B cell (primary cell): ENCODE measurements around the gene FGF8. TPM values are rescaled to one million over a fixed set of nuclear protein-coding genes. Genes with fewer than 3 reads are reported as not detected.

Source experiments
- ATAC-seq: fragments of 200-7000 bp; cut with Tn5 transposase; one replicate; pipeline ENCODE4 v1.10.0; 2021; ENCODE audit warnings: low read depth, mild to moderate bottlenecking, moderate number of reproducible peaks, moderate library complexity
- CTCF ChIA-PET: fragments of 350-600 bp; sonication (Branson Sonifier 250); formaldehyde crosslinking; loops from one replicate; lab custom pipeline; 2021; ENCODE audit warnings: antibody characterized with exemption, inconsistent platforms; lab: Charles Lee
- POLR2A ChIA-PET: fragments of 350-600 bp; sonication (Branson Sonifier 250); formaldehyde crosslinking; loops from one replicate; lab custom pipeline; 2021; ENCODE audit warnings: antibody characterized with exemption; lab: Charles Lee
- DNase-seq: peaks from one replicate; pipeline ENCODE4 v3.0.0; 2013
- H2AFZ ChIP-seq: 2 replicates; pipeline ENCODE4 v1.6.1; 2012; ENCODE audit warnings: mild to moderate bottlenecking, low read depth, low read length; ENCODE audit not compliant: insufficient read depth, poor library complexity, severe bottlenecking
- H3K27ac ChIP-seq, 2 donors: 1 replicate in 1 of 2; 2 replicates in 1 of 2; pipeline ENCODE4 v1.5.1; 2012 to 2013; ENCODE audit warnings: low read length in 2 of 2, mild to moderate bottlenecking in 2 of 2, moderate library complexity in 1 of 2
- H3K27me3 ChIP-seq, 4 experiments: fragments of 200-600 bp in 1 of 4; sonication (generic) in 1 of 4; replicated peaks in 1 of 4; 1 replicate in 2 of 4; 2 replicates in 2 of 4; pipeline versions ENCODE4 v1.6.1 to v1.7.0; 2013 to 2016; ENCODE audit warnings: low read length in 3 of 4, mild to moderate bottlenecking in 2 of 4, mixed read lengths in 1 of 4, moderate library complexity in 1 of 4; ENCODE audit not compliant: insufficient read depth in 4 of 4, control insufficient read depth in 3 of 4; ENCODE audit errors: control extremely low read depth in 1 of 4
- H3K36me3 ChIP-seq, 2 experiments: replicated peaks in 1 of 2; 1 replicate in 1 of 2; 2 replicates in 1 of 2; pipeline versions ENCODE4 v1.6.1 to v1.7.1; 2013; ENCODE audit warnings: low read length in 1 of 2; ENCODE audit not compliant: insufficient read depth in 2 of 2, control insufficient read depth in 1 of 2; ENCODE audit errors: control extremely low read depth in 1 of 2, extremely low read depth in 1 of 2
- H3K4me1 ChIP-seq, 2 donors: fragments of 200-600 bp in 1 of 2; sonication (generic) in 1 of 2; 1 replicate in 1 of 2; 2 replicates in 1 of 2; pipeline versions ENCODE4 v1.5.1 to v1.6.1; 2013 to 2017; ENCODE audit warnings: low read length in 2 of 2; ENCODE audit not compliant: control insufficient read depth in 2 of 2, insufficient read depth in 2 of 2
- H3K4me2 ChIP-seq: replicated peaks from 2 replicates; pipeline ENCODE3; 2012; ENCODE audit warnings: mild to moderate bottlenecking, low read depth, low read length; ENCODE audit not compliant: poor library complexity, severe bottlenecking
- H3K4me3 ChIP-seq, 5 experiments: fragments of 200-600 bp in 1 of 5; sonication (generic) in 1 of 5; 1 replicate in 3 of 5; 2 replicates in 2 of 5; pipeline versions ENCODE4 v1.5.1 to v1.7.0; 2011 to 2016; ENCODE audit warnings: low read length in 4 of 5, mild to moderate bottlenecking in 4 of 5, low read depth in 2 of 5, control low read depth in 1 of 5, moderate library complexity in 1 of 5; ENCODE audit not compliant: insufficient read depth in 1 of 5; ENCODE audit errors: control extremely low read depth in 1 of 5, extremely low read depth in 1 of 5
- H3K79me2 ChIP-seq: fragments of 200-600 bp; sonication (generic); one replicate; pipeline ENCODE4 v1.6.0; 2016; ENCODE audit warnings: low read length; ENCODE audit not compliant: control insufficient read depth, insufficient read depth
- H3K9ac ChIP-seq: fragments of 200-600 bp; sonication (generic); 2 replicates; pipeline ENCODE4 v1.6.1; 2017; ENCODE audit warnings: mild to moderate bottlenecking, low read length, moderate library complexity
- H3K9me3 ChIP-seq, 3 donors: one replicate each; pipeline versions ENCODE4 v1.6.1 to v1.7.1; 2013; ENCODE audit warnings: low read length in 2 of 3; ENCODE audit not compliant: control insufficient read depth in 2 of 3, insufficient read depth in 1 of 3; ENCODE audit errors: control extremely low read depth in 1 of 3
- H4K20me1 ChIP-seq: 2 replicates; pipeline ENCODE4 v1.6.0; 2012; ENCODE audit warnings: mild to moderate bottlenecking, low read length; ENCODE audit not compliant: insufficient read depth, control insufficient read depth, poor library complexity, severe bottlenecking
- H3K27ac Mint-ChIP-seq: one replicate; pipeline ENCODE4 v1.8.0; 2021; ENCODE audit warnings: mixed read lengths
- H3K27me3 Mint-ChIP-seq: one replicate; pipeline ENCODE4 v1.8.0; 2021; ENCODE audit warnings: mixed read lengths
- H3K4me1 Mint-ChIP-seq: one replicate; pipeline ENCODE4 v1.8.0; 2021; ENCODE audit warnings: mixed read lengths
- H3K4me3 Mint-ChIP-seq: one replicate; pipeline ENCODE4 v1.8.0; 2021; ENCODE audit warnings: mixed read lengths
- H3K9me3 Mint-ChIP-seq: one replicate; pipeline ENCODE4 v1.8.0; 2022; ENCODE audit warnings: mixed read lengths; ENCODE audit not compliant: insufficient read depth
- EZH2 ChIP-seq: IDR thresholded peaks from 2 replicates; pipeline ENCODE4 v1.6.1; 2012; ENCODE audit warnings: borderline replicate concordance, low read depth, mild to moderate bottlenecking, moderate library complexity, low read length; ENCODE audit not compliant: insufficient read depth, poor library complexity, severe bottlenecking
- WGBS: methylation state at CpG from one replicate; pipeline ENCODE4 v1.1.5; 2013; ENCODE audit warnings: missing lambda C conversion rate; ENCODE audit not compliant: insufficient coverage; 5-methylcytosine and 5-hydroxymethylcytosine counted together
- intact Hi-C: fragments of 100-400 bp; cut with micrococcal nuclease; formaldehyde crosslinking; loops from one replicate; pipeline ENCODE4 v1.10.0; 2022
- polyA plus RNA-seq: library from polyadenylated mRNA; depleted of rRNA; stranded (reverse); fragments of >200 nt; gene quantifications from 2 replicates; pipeline ENCODE4 v1.2.3, GENCODE V29; 2012
- total RNA-seq, 2 donors: library from RNA; stranded (reverse); fragments of 120-200 nt in 1 of 2; gene quantifications; 1 replicate in 1 of 2; 2 replicates in 1 of 2; pipeline versions ENCODE4 v1.2.3 to v1.2.4, GENCODE V29; 2013 to 2022
- TF ChIP-seq, protein P1 (sequence below): fragments of 200-600 bp; IDR thresholded peaks from one replicate; pipeline ENCODE4 v1.8.0; 2022; ENCODE audit warnings: antibody characterized with exemption, mild to moderate bottlenecking

Gene FGF8
- total and polyA plus RNA-seq, 2 donors (not counting 1 experiment from before 2014, with no cell fraction given): not detected

DNA sequence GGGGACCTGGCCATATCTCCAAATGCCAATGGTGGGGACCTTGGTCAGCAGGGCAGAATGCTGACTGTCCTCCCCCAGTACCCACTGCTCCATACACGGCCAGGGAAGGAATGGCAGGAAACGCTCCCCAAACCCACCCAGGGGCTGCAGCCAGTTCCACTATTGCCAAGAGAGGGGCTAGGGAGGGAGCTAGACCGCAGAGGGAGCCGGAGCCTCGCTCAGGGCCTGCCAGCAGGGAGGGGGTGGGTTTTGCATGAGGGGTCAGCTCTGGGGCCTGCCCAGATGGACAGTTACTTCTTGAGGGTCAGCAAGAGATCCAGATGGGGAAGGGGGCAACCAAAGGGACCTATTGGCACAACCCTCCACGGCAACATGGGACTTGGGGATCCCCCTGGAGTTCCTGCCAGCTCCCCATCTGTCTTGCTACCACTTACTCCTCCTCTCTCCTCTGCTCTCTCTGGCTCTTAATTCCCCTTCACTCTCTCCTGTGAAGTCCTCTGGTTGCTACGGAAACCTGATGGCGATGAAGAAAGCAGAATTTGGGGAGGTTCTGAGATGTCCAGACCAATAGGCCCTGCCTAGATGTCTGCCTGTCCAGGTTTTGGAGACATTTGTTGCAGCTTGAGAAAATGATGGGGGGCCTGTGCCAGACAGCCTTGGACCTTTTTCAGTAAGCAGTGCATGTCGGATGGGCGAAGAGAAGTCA is 12.6 kb downstream of the FGF8 start:
- no peaks in the 10 kb centered on the region for H3K4me1 Mint-ChIP-seq
- no peaks in the 10 kb centered on the region for H4K20me1 ChIP-seq
- H3K27me3 Mint-ChIP-seq: peaks cover 40% of the 10 kb centered on the region
- no peak overlapping the region for H3K4me2 ChIP-seq
- no peak overlapping the region for H3K27ac ChIP-seq
- H2AFZ ChIP-seq: no peak overlapping the region
- H3K9me3 Mint-ChIP-seq: no peaks in the 10 kb centered on the region
- H3K4me3 Mint-ChIP-seq: no peak overlapping the region
- ChIA-PET POLR2A (no interaction called here), CTCF (no interaction called here)
- no peak overlapping the region for H3K27ac Mint-ChIP-seq
- DNase-seq (no peak), ATAC-seq (no peak)
- no peak for TF ChIP-seq EZH2
- TF ChIP-seq, protein P1, sequence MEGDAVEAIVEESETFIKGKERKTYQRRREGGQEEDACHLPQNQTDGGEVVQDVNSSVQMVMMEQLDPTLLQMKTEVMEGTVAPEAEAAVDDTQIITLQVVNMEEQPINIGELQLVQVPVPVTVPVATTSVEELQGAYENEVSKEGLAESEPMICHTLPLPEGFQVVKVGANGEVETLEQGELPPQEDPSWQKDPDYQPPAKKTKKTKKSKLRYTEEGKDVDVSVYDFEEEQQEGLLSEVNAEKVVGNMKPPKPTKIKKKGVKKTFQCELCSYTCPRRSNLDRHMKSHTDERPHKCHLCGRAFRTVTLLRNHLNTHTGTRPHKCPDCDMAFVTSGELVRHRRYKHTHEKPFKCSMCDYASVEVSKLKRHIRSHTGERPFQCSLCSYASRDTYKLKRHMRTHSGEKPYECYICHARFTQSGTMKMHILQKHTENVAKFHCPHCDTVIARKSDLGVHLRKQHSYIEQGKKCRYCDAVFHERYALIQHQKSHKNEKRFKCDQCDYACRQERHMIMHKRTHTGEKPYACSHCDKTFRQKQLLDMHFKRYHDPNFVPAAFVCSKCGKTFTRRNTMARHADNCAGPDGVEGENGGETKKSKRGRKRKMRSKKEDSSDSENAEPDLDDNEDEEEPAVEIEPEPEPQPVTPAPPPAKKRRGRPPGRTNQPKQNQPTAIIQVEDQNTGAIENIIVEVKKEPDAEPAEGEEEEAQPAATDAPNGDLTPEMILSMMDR: no peak
- no peak overlapping the region for H3K9ac ChIP-seq
- intact Hi-C loops: no loop called here
- 88% methylated on average over 8 of the region's 10 CpGs for WGBS
- no peak overlapping the region for H3K4me3 ChIP-seq
- H3K36me3 ChIP-seq: no peaks in the 10 kb centered on the region
- H3K79me2 ChIP-seq: no peaks in the 10 kb centered on the region
- H3K4me1 ChIP-seq: no peaks in the 10 kb centered on the region
- H3K9me3 ChIP-seq: peaks cover 0 to 2% (median 0%) of the 10 kb centered on the region in 3 donors
- H3K27me3 ChIP-seq: peaks cover 0 to 4% (median 0%) of the 10 kb centered on the region in 4 experiments

DNA sequence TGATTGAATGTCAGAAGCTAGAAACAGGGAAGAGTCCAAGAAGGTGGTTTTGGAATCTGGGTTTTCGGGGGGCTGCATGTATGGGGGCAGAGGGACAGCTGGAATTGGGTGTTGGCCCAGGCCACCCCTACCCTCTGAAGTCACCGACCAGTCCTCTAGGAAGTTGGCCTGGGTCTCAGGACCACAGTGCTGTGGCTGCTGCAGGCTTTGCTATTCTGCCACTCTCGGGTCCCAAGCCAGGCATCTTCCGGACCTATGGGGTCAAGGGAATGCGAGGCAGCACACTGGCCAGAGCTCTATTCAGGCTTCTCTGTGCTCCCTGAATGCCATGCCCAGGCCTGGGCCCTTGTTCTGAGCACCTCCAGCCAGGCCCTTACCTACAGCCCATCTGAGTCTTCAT is 13.2 kb downstream of the FGF8 start:
- CTCF ChIA-PET: no interaction called here
- Histone ChIP-seq H2AFZ (no peak overlapping the region), H3K4me3 (no peak overlapping the region), H3K4me2 (no peak overlapping the region), H3K79me2 (no peaks in the 10 kb centered on the region), H3K36me3 (no peaks in the 10 kb centered on the region), H3K9me3 (peaks cover 0 to 2% (median 0%) of the 10 kb centered on the region in 3 donors), H3K9ac (no peak overlapping the region), H4K20me1 (no peaks in the 10 kb centered on the region), H3K27ac (no peak overlapping the region), H3K27me3 (peaks cover 0 to 4% (median 0%) of the 10 kb centered on the region in 4 experiments), H3K4me1 (no peaks in the 10 kb centered on the region)
- Mint-ChIP-seq H3K4me1 (no peaks in the 10 kb centered on the region), H3K27ac (no peak overlapping the region), H3K9me3 (no peaks in the 10 kb centered on the region), H3K27me3 (peaks cover 42% of the 10 kb centered on the region), H3K4me3 (no peak overlapping the region)
- DNase-seq (no peak), ATAC-seq (no peak)
- WGBS: 91% methylated on average over 5 of the region's 5 CpGs
- TF ChIP-seq EZH2: no peak
- TF ChIP-seq, protein P1: no peak
- intact Hi-C loops: no loop called here
- POLR2A ChIA-PET: no interaction called here
